ENCODE data around the gene ZNF740. TPM values are rescaled to one million over a fixed set of nuclear protein-coding genes. Genes with fewer than 3 reads are reported as not detected.

ZNF740 gene
- total RNA-seq, 1 donor from 2014 or later: 72.2 TPM

GRCh38 chr12:53233671-53234121, 53.2 kb downstream of the ZNF740 start:
- Mint-ChIP-seq H3K36me3 (no peaks in the 10 kb centered on the region), H3K27ac (peak overlapping the region; percentile 90), H3K27me3 (peaks cover 3% of the 10 kb centered on the region), H3K9me3 (no peaks in the 10 kb centered on the region), H3K4me3 (peak overlapping the region; percentile 93), H3K4me1 (ENCODE audit: unreplicated experiment) (peaks cover 42% of the 10 kb centered on the region)
- no peak for DNase-seq (ENCODE audit: extremely low spot score, unreplicated experiment)
- peak; percentile 37 for TF ChIP-seq CTCF (conservative IDR thresholded peaks at IDR 0.05)

DNA sequence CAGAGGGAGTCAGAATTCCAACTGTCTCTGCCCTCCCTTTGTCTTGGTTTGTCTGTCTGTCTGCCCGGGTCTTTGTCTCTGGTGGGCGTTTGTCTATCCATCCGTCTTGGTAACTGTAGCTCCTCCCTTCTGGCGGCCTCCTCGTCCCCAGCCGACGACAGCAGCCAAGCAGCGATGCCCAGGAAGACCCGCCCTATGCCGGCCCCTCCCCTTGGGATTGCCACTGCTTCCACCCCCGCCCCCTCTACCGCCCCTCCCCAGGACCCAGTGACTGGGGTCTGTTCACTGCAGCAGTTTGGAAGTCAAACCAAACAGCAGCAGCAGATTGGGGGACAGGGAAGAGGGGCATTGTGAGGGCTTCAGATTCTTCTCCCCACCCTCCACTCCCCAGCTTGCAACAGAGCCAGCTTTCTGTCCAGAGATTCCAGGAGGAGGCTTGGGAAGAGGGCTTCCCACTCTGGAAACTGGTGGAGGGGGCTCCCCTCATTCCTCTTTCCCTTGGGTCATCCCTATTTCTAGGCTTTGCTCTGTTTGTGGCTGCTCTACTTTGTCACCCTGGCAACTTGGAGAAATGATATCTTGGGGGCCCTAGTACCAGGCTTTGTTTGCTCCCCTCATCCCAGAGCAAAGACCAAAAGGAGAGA, 53.9 kb downstream of the ZNF740 start:
- peak overlapping the region; percentile 64 for H3K27ac Mint-ChIP-seq
- H3K4me1 Mint-ChIP-seq (ENCODE audit: unreplicated experiment): peaks cover 38% of the 10 kb centered on the region

GRCh38 chr12:53235164-53235563, 54.6 kb downstream of the ZNF740 start:
- Mint-ChIP-seq H3K36me3 (no peaks in the 10 kb centered on the region), H3K9me3 (no peaks in the 10 kb centered on the region), H3K4me3 (peak overlapping the region; percentile 31), H3K4me1 (ENCODE audit: unreplicated experiment) (peaks cover 31% of the 10 kb centered on the region), H3K27ac (no peak overlapping the region), H3K27me3 (peaks cover 3% of the 10 kb centered on the region)
- DNase-seq (ENCODE audit: extremely low spot score, unreplicated experiment): no peak
- TF ChIP-seq CTCF (conservative IDR thresholded peaks at IDR 0.05): no peak

More for the DNA sequence above, 53.9 kb downstream of the ZNF740 start:
- DNase-seq (ENCODE audit: extremely low spot score, unreplicated experiment): no peak
- no peaks in the 10 kb centered on the region for H3K36me3 Mint-ChIP-seq
- H3K4me3 Mint-ChIP-seq: peak overlapping the region; percentile 77
- no peak for TF ChIP-seq CTCF (conservative IDR thresholded peaks at IDR 0.05)
- H3K27me3 Mint-ChIP-seq: peaks cover 3% of the 10 kb centered on the region
- H3K9me3 Mint-ChIP-seq: no peaks in the 10 kb centered on the region

- Mint-ChIP-seq H3K9me3 (no peaks in the 10 kb centered on the region), H3K4me3 (peak overlapping the region; percentile 31), H3K27me3 (peaks cover 3% of the 10 kb centered on the region), H3K36me3 (no peaks in the 10 kb centered on the region), H3K27ac (peak overlapping the region; percentile 26), H3K4me1 (ENCODE audit: unreplicated experiment) (peaks cover 31% of the 10 kb centered on the region)
- DNase-seq (ENCODE audit: extremely low spot score, unreplicated experiment): no peak
- no peak for TF ChIP-seq CTCF (conservative IDR thresholded peaks at IDR 0.05)
Observed at GRCh38 chr12:53235742-53236442, 55.4 kb downstream of the ZNF740 start.

GRCh38 chr12:53236443-53237111, 56.1 kb downstream of the ZNF740 start:
- TF ChIP-seq CTCF (conservative IDR thresholded peaks at IDR 0.05): no peak
- H3K4me3 Mint-ChIP-seq: no peak overlapping the region
- H3K36me3 Mint-ChIP-seq: no peaks in the 10 kb centered on the region
- H3K4me1 Mint-ChIP-seq (ENCODE audit: unreplicated experiment): peaks cover 35% of the 10 kb centered on the region
- no peak for DNase-seq (ENCODE audit: extremely low spot score, unreplicated experiment)
- H3K27me3 Mint-ChIP-seq: peaks cover 3% of the 10 kb centered on the region
- peak overlapping the region; percentile 26 for H3K27ac Mint-ChIP-seq
- H3K9me3 Mint-ChIP-seq: no peaks in the 10 kb centered on the region
